Activated naive CD4-positive, alpha-beta T cell treated with anti-CD3 and anti-CD28 coated beads for 36 hours (primary cell): ENCODE results near the gene CYP2C18. TPM values are rescaled to one million over a fixed set of nuclear protein-coding genes. Genes with fewer than 3 reads are reported as not detected.
"Not testable (repeated sequence)": the region's sequence is repeated elsewhere in the genome, so short reads cannot be mapped to it uniquely, and the experiment has no call there.

Experiments
- CTCF ChIA-PET: fragments of 350-600 bp; sonication (Branson Sonifier 250); formaldehyde crosslinking; loops from one replicate; lab custom pipeline; 2021; ENCODE audit warnings: antibody characterized with exemption; lab: Charles Lee
- DNase-seq: peaks from one replicate; pipeline ENCODE4 v3.0.0-alpha.2; 2020
- H3K27ac Mint-ChIP-seq: one replicate; pipeline ENCODE4 v1.8.0; 2021; ENCODE audit warnings: mild to moderate bottlenecking, mixed read lengths
- H3K27me3 Mint-ChIP-seq: one replicate; pipeline ENCODE4 v1.8.0; 2021; ENCODE audit warnings: low read depth, mixed read lengths
- H3K36me3 Mint-ChIP-seq: one replicate; pipeline ENCODE4 v1.8.0; 2021; ENCODE audit warnings: low read depth, mixed read lengths
- H3K4me1 Mint-ChIP-seq: one replicate; pipeline ENCODE4 v1.8.0; 2021; ENCODE audit warnings: low read depth, mixed read lengths
- H3K4me3 Mint-ChIP-seq: one replicate; pipeline ENCODE4 v1.8.0; 2021; ENCODE audit warnings: mild to moderate bottlenecking, moderate library complexity, mixed read lengths
- H3K9me3 Mint-ChIP-seq: one replicate; pipeline ENCODE4 v1.8.0; 2021; ENCODE audit warnings: mixed read lengths
- intact Hi-C: fragments of 100-400 bp; cut with micrococcal nuclease; formaldehyde crosslinking; loops from one replicate; pipeline ENCODE4 v1.15.1; 2023
- total RNA-seq, 2 experiments: library from RNA; stranded (reverse); gene quantifications; one replicate each; pipeline ENCODE4 v1.2.3, GENCODE V29; 2021

CYP2C18 gene
- total RNA-seq, 2 experiments from 2014 or later = 0.22 to 0.36 TPM

DNA sequence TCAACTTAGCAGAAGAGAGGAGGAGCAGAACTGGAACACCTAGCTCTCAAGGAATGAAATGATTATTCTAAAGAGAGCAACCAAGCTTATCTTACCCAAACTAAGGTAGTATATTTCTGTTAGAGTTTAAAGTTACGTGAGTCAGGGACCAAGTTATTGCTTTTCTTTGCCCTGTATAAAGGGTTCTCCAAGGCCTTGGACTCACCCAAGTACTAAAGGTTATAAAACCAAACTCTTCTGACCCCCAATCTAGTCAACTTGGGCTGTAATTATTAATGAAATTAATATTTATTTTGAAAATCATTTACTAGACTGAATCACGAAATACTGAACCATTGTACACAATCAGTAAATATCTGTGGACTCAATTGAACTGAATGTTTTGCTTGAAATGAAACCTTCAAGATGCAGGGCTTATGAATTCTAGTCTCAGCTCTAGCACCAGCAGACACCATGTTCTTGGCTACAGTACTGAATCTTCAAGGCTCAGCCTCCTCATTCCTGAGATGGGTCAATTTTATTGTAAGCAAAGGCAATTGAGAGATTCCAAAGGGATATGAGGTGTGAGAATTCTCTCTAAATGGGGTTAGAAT, 77.2 kb downstream of the CYP2C18 start:
- peaks cover 2% of the 10 kb centered on the region for H3K27me3 Mint-ChIP-seq
- no peaks in the 10 kb centered on the region for H3K4me1 Mint-ChIP-seq
- no peak overlapping the region for H3K27ac Mint-ChIP-seq
- H3K4me3 Mint-ChIP-seq = no peak overlapping the region
- H3K36me3 Mint-ChIP-seq = no peaks in the 10 kb centered on the region
- DNase-seq = no peak
- intact Hi-C loops = no loop called here
- H3K9me3 Mint-ChIP-seq = peaks cover 2% of the 10 kb centered on the region
- CTCF ChIA-PET = no interaction called here

DNA sequence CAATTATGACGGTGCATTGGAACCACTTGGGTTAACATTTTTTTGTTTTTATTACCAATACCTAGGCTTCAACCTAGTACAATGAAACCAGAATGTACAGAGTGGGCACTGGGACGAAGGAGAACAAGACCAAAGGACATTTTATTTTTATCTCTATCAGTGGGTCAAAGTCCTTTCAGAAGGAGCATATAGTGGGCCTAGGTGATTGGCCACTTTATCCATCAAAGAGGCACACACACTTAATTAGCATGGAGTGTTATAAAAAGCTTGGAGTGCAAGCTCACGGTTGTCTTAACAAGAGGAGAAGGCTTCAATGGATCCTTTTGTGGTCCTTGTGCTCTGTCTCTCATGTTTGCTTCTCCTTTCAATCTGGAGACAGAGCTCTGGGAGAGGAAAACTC, 78.9 kb downstream of the CYP2C18 start, which contains the start of gene CYP2C19:
Gene CYP2C19, plus strand, starts transcription at position 289 of the 400 bp plus-strand sequence. Its CDS starts 25 bp downstream, at position 314.
- Mint-ChIP-seq H3K4me3 (no peak within 1 kb of the TSS), H3K27me3 (peaks cover 2% of the 10 kb centered on the region), H3K36me3 (no peaks in the 10 kb centered on the region), H3K27ac (no peak within 1 kb of the TSS), H3K4me1 (no peaks in the 10 kb centered on the region), H3K9me3 (peaks cover 2% of the 10 kb centered on the region)
- intact Hi-C loops = no loop called here
- CTCF ChIA-PET = no interaction called here
- DNase-seq = no peak

DNA sequence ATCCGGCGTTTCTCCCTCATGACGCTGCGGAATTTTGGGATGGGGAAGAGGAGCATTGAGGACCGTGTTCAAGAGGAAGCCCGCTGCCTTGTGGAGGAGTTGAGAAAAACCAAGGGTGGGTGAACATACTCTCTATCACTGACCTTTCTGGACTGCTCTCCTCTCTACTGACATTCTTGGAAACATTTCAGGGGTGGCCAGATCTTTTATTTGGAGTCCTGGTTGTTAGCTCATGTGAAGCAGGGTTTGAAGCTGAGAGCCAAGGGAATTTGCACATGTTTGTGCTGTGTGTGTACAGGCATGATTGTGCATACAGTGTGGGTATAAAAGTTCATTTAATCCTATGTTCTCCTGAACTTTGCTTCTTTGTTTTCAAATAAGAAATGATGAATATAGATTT, 91.9 kb downstream of the CYP2C18 start:
- H3K36me3 Mint-ChIP-seq, H3K4me1 Mint-ChIP-seq, H3K27me3 Mint-ChIP-seq, H3K9me3 Mint-ChIP-seq, DNase-seq, H3K27ac Mint-ChIP-seq, CTCF ChIA-PET, intact Hi-C loops, H3K4me3 Mint-ChIP-seq: not testable (repeated sequence)

DNA sequence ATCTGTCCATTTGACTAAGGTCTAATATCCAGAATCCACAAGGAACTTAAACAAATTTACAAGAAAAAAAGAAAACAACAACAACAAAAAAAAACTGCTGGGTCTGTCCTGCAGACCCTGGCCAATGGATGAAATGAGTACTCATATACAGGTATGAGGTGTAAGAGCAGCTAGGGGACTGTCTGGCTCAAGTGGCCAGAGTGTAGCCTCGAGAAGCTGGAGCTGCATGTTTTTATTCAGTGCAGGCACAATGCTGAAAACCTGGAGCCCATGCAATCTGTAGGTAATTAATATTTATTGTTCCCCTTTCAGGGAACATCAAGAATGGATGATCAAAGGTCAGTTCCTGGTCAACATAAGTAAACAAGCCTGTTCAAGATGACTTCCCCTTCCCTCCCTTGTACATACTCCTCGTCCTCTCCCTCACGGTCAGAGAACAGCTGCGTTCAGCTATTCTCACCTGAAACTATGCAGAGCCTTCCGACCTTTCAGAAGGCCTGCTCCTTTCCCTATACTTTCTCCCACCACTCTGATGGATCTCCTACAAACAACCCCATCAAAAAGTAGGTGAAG, 94.4 kb downstream of the CYP2C18 start:
- H3K4me3 Mint-ChIP-seq = no peak overlapping the region
- no peaks in the 10 kb centered on the region for H3K36me3 Mint-ChIP-seq
- no peak for DNase-seq
- H3K4me1 Mint-ChIP-seq = no peaks in the 10 kb centered on the region
- CTCF ChIA-PET = no interaction called here
- intact Hi-C loops = no loop called here
- no peaks in the 10 kb centered on the region for H3K27me3 Mint-ChIP-seq
- H3K27ac Mint-ChIP-seq = no peak overlapping the region
- H3K9me3 Mint-ChIP-seq = no peaks in the 10 kb centered on the region

DNA sequence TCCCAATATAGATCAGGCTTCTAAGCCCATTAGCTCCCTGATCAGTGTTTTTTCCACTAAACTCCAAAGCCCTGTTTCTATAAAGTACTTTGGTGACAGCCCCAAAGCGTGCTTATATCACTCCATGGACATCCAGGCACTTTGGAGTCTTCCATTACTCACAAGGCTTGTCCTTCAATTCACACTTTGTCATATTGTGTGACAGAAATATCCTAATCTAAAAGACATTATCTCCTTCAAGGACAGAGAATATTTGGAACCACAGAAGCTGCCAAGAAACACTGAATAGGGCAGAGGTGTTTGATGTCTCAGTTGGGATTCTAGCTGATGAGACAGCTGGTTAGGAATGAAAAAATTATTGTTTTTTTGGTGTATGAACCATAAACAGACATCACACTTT, 97.3 kb downstream of the CYP2C18 start:
- DNase-seq = no peak
- Mint-ChIP-seq H3K4me3 (no peak overlapping the region), H3K27me3 (no peaks in the 10 kb centered on the region), H3K4me1 (no peaks in the 10 kb centered on the region), H3K9me3 (no peaks in the 10 kb centered on the region), H3K27ac (no peak overlapping the region), H3K36me3 (no peaks in the 10 kb centered on the region)
- CTCF ChIA-PET = no interaction called here
- intact Hi-C loops = no loop called here

DNA sequence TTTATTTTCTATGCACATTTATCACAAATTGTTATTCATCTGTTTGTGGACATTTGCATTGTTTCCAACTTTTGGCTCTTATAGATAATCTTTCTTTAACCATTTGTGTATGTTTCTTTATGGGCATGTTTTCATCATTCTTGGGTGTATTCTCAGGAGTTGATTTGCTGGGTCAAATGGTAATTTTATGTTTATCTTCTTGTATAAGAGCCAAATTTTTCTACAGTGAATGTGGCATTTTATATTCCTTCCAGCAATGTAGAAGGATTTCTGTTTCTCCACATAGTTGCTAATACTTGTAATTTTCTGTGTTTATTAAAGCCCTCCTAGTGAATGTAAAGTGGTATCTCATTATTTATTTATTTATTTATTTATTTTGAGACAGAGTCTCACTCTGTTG, 100.7 kb downstream of the CYP2C18 start:
- H3K4me3 Mint-ChIP-seq = no peak overlapping the region

DNA sequence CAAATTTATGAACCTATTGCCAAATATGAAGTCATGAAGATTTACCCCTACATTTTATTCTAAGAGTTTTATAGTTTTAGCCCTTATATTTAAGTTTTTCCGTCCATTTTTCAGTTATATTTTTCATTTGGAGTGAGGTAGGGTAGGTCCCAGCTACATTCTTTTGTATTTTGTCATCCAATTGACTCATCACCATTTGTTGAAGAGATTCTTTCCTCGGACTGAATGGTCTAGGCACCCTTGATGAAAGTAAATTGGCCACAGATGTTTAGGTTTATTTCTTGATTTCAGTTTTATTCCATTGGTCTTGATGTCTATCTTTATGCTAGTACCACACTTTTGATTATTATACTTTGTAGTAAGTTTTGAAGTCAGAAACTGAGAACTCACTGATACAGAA, 101.7 kb downstream of the CYP2C18 start:
- Mint-ChIP-seq H3K36me3 (no peaks in the 10 kb centered on the region), H3K27me3 (no peaks in the 10 kb centered on the region), H3K4me1 (no peaks in the 10 kb centered on the region), H3K27ac (no peak overlapping the region), H3K9me3 (peaks cover 8% of the 10 kb centered on the region), H3K4me3 (no peak overlapping the region)
- CTCF ChIA-PET = no interaction called here
- no peak for DNase-seq
- intact Hi-C loops = no loop called here

More for the DNA sequence above, 100.7 kb downstream of the CYP2C18 start:
- Mint-ChIP-seq H3K9me3 (peaks cover 8% of the 10 kb centered on the region), H3K36me3 (no peaks in the 10 kb centered on the region), H3K27me3 (no peaks in the 10 kb centered on the region), H3K27ac (no peak overlapping the region), H3K4me1 (no peaks in the 10 kb centered on the region)
- CTCF ChIA-PET = no interaction called here
- DNase-seq = no peak
- intact Hi-C loops = no loop called here

Other genes with a start within 250 kb of the CYP2C18 start
- 100 to 1,000 TPM; 109 TPM for gene HELLS, start 137.9 kb upstream of the CYP2C18 start, total RNA-seq
- under 1 TPM; 0.12 to 0.22 TPM for gene CYP2C19, start 79.0 kb downstream of the CYP2C18 start, total RNA-seq